8988T (cell line): ENCODE measurements around the gene HOGA1.
"Not testable (repeated sequence)": the region's sequence is repeated elsewhere in the genome, so short reads cannot be mapped to it uniquely, and the experiment has no call there.

Experiments used
- DNase-seq: peaks from one replicate; pipeline ENCODE4 v3.0.0; 2011

HOGA1 gene

DNA sequence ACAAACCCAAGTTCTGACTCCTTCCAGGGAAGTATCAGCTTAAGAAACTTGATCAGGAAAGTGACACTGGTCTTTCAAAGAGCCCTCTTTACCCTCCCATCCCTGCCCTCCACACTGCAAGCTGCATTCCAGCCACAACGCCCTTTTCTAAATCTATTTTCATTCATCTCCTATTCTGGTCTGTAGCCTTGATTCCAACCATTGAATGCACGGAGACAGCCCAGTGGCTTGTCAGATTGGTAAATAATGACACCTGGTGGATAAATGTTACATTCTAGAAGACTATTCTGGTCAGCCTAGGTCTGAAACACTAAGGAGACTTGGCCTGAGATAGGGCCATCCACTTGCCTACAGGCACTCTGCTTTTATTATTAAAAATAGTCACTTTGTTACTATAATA, 28.2 kb downstream of the HOGA1 start:
- peak; percentile 50 for DNase-seq

GRCh38 chr10:97618285-97618684, 34.1 kb downstream of the HOGA1 start:
- no peak for DNase-seq

GRCh38 chr10:97618733-97619132, 34.5 kb downstream of the HOGA1 start:
- no peak for DNase-seq

DNA sequence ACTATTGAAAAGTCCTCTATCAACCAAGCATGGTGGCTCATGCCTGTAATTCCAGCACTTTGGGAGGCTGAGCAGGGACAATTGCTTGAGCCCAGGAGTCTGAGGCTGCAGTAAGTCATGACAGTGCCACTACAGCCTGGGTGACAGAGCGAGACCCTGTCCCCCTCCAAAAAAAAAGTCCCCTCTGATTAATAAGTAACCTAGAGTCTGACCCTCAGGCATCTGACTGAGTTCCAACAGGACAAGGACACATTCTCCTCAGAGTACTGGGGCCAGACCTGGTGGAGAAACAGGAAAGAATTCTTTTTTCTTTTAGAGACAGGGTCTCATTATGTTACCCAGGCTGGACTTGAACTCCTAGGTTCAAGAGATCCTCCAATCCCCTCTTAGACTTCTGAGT, 39.1 kb downstream of the HOGA1 start:
- no peak for DNase-seq

DNA sequence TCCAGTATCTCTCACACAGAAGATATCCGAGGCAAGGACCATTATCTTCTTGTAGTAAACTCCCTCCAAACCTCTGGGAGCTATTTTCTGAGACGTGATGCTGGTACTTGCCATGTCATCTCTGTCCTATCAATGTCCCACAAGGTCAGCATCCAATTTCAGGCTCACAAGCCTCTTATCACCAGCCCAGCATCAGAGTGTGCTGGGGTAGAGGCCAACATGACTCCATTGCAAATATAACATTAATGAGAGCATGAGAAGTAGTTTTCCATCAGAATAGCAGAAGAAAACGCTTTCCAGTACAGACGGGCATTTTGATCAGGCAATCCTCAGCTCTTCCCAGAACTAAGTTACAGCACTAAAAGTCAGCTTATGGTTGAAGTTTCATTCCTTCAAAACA, 43.5 kb downstream of the HOGA1 start:
- DNase-seq, result no peak

- DNase-seq, result no peak
These were observed 44.0 kb downstream of the HOGA1 start for GRCh38 chr10:97628228-97628627.

DNA sequence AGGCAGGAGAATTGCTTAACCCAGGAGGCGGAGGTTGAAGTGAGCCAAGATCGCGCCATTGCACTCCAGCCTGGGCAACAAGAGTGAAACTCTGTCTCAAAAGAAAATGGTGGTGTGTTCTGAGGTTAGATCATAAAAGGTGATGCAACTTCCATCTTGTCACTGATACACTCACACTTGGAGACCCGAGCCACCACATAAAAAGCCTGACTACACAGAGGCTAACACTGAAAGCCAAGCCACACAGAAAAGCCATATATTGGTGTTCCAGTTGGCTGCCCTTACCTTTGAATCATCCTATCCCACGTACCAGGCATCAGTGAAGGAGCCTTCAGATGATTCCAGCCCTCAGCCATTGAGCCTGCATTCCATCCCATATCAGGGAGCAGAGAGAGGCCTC, 45.1 kb downstream of the HOGA1 start:
- no peak for DNase-seq

DNA sequence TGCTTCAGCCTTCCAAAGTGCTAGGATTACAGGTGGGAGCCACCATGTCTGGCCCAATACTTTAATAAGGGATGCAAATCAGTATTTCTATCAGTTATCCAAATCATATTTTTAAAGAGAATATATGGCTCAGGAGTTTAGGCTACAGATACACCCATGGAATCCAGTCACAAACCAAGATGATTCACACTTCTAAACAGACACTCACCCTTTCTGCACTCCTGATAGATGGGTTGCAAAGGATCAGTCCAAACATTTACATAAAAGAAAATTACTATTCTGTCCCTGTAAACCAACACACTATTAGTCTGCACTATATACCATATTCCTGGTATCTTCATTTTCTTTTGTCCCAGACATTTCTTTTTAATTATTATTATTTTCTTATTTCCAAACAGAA, 46.9 kb downstream of the HOGA1 start:
- no peak for DNase-seq

- DNase-seq, result peak; percentile 83
These were observed 49.0 kb downstream of the HOGA1 start, which contains the start of gene MORN4 for GRCh38 chr10:97632949-97633884. Gene MORN4, minus strand, starts transcription at chr10:97633500. Its CDS starts 13,847 bp downstream, at chr10:97619653.

DNA sequence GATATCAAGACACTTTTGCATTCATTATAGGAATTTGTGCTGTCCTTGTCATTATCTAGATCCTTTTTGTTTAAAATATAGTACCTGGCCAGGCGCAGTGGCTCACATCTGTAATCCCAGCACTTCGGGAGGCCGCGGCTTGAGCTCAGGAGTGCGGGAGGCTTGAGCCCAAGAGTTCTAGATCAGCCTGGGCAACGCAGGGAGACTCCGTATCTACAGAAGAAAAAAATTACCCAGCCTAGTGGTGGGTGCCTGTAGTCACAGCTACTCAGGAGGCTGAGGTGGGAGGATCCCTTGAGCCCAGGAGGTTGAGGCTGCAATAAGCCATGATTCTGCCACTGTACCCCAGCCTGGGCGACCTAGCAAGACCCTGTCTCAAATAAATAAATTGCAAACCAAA, 49.7 kb downstream of the HOGA1 start:
- DNase-seq, result no peak

DNA sequence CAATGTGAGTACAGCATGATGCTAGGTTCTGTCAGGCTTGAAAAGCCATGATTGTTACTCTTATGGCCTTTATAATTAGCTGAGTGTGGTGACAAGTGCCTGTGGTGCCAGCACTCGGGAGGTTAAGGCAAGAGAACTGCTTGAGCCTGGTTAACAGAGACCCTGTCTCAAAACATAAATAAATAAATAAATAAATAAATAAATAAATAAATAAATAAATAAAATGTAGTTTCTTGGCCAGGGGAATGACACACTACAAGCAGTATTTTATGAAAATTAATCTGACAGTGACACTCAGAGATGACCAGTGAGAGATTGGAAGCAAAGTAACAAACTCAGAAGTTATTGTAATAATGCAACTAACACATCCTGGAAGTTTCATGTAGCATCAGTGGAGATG, 51.4 kb downstream of the HOGA1 start:
- DNase-seq, result no peak

GRCh38 chr10:97639090-97639489, 54.9 kb downstream of the HOGA1 start:
- DNase-seq, result not testable (repeated sequence)

GRCh38 chr10:97640174-97640867, 56.1 kb downstream of the HOGA1 start, which contains the start of gene PI4K2A:
Gene PI4K2A, plus strand, starts transcription at chr10:97640671. Its CDS starts 72 bp downstream, at chr10:97640743.
- peak; percentile 90 for DNase-seq

- no peak for DNase-seq
These were observed 57.0 kb downstream of the HOGA1 start for GRCh38 chr10:97640868-97641811.

DNA sequence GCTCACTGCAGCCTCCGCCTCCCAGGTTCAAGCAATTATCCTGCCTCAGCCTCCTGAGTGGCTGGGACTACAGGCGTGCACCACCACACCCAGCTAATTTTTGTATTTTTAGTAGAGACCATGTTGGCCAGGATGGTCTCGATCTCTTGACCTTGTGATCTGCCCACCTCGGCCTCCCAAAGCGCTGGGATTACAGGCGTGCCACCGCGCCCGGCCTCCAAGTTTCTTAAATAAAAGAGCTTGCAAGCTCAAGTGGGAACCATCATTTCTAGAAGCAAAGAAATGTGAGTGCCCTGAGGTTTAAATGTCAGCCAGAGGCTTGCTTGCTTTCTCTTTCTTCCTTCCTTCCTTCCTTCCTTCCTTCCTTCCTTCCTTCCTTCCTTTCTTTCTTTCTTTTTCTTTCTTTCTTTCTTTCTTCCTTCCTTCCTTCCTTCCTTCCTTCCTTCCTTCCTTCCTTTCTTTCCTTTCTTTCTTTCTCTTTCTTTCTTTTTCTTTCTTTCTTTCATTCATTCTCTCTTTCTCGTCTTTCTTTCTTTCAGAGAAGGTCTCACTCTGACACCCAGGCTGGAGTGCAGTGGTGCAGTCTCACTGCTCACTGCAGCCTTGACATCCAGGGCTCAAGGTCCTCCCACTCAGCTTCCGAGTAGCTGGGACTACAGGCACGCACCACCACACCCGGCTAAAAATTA, 58.4 kb downstream of the HOGA1 start:
- DNase-seq, result not testable (repeated sequence)

- no peak for DNase-seq
These were observed 59.3 kb downstream of the HOGA1 start for GRCh38 chr10:97643441-97643985.

GRCh38 chr10:97644936-97645335, 60.7 kb downstream of the HOGA1 start:
- DNase-seq, result no peak

DNA sequence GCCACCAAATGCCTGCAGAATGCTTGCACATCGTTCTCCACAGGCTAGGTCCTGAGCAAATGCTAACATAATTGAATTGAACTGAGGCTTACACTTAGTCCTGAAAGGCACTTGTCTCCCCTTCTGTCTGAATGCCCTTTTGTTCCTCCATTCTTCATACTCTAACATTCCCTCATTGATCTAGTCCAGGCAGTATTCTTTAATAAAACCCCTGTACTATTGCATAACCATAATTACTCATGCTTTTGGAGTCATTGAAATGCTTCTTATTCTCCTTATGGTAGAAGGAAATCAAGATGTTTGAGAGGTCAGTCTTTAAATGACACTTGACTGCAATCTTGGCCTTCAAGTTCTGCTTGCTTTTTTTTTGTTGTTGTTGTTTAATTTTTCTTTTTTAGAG, 63.4 kb downstream of the HOGA1 start:
- no peak for DNase-seq

GRCh38 chr10:97648562-97649404, 64.6 kb downstream of the HOGA1 start:
- DNase-seq, result peak; percentile 49

- DNase-seq, result not testable (repeated sequence)
These were observed 65.2 kb downstream of the HOGA1 start for GRCh38 chr10:97649405-97649750.

DNA sequence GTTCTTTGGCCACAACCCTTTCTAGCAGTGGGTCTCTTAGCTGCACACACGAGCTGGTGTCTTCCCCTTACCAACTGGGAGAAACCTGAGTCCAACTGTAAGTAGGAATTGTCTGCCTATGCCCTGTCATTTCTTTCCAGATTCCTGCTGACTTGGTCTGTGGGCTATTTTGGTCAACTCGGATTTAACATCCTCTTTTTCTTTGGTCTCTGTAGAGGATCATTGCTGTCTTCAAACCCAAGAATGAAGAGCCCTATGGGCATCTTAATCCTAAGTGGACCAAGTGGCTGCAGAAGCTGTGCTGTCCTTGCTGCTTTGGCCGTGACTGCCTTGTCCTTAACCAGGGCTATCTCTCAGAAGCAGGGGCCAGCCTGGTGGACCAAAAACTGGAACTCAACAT, 66.5 kb downstream of the HOGA1 start:
- no peak for DNase-seq
